ENCODE results near the gene TMEM62.

GRCh38 chr15:43168192-43169107 lies 35.1 kb downstream of the TMEM62 start:
- TF ChIP-seq POLR2A (IDR thresholded peaks at IDR 0.05): no peak
- no peak for TF ChIP-seq CTCF (IDR thresholded peaks at IDR 0.05)
